MM.1S (cell line): ENCODE results near the gene OLFM2.

ENCODE experiments used
- EZH2 ChIP-seq: fragments of 300-600 bp; sonication (generic); optimal IDR thresholded peaks from 2 replicates; pipeline ENCODE3; 2017; ENCODE audit warnings: low read depth, mild to moderate bottlenecking, antibody characterized with exemption, low read length, mixed read lengths
- EZH2phosphoT487 ChIP-seq: fragments of 300-600 bp; sonication (generic); IDR thresholded peaks from 2 replicates; pipeline ENCODE4 v1.6.1; 2018; ENCODE audit warnings: antibody characterized with exemption, low read length
- TF ChIP-seq, protein P1 (sequence below): fragments of 300-600 bp; sonication (generic); IDR thresholded peaks from 2 replicates; pipeline ENCODE4 v1.5.1; 2016; ENCODE audit warnings: antibody characterized with exemption, low read length, mixed read lengths

DNA sequence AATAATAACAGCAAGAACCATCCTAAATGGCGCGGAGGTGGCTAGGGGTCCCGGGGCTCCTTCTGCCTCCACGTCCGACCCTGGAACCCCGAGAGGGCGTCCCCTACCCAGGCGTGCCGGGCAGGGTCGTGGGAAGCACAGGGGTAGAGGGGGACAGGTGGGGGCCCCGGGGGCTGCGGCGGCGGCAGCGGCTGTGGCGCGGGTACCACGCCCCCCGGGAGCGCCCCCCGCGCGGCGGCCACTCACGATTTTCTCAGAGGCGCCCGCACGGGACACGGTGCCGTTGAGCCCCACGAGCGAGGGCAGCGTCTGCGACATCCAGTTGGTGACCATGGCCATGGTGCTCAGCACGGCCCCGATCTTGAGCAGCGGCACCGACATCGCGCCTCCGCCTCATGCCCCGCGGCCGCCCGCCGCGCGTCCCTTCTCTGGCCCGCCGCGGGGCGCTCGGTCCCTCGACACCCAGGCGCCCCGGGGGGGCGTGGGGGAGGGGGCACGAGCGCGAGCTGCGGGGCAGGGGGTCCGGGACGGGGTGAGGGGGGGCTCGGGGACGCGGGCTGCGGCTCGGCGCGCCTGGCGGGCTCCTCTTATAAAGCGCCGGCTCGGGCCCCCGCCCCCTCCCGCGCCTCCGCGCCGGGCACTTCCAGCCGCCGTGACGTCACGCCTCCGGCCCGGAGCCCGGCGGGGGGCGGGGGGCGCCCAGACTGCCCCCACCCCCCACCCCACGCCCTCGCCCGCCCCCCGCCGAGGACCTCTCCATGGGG is 22.9 kb downstream of the OLFM2 start:
- TF ChIP-seq, protein P1, sequence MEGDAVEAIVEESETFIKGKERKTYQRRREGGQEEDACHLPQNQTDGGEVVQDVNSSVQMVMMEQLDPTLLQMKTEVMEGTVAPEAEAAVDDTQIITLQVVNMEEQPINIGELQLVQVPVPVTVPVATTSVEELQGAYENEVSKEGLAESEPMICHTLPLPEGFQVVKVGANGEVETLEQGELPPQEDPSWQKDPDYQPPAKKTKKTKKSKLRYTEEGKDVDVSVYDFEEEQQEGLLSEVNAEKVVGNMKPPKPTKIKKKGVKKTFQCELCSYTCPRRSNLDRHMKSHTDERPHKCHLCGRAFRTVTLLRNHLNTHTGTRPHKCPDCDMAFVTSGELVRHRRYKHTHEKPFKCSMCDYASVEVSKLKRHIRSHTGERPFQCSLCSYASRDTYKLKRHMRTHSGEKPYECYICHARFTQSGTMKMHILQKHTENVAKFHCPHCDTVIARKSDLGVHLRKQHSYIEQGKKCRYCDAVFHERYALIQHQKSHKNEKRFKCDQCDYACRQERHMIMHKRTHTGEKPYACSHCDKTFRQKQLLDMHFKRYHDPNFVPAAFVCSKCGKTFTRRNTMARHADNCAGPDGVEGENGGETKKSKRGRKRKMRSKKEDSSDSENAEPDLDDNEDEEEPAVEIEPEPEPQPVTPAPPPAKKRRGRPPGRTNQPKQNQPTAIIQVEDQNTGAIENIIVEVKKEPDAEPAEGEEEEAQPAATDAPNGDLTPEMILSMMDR = no peak
- TF ChIP-seq EZH2 (no peak), EZH2phosphoT487 (no peak)
